GM18951 (cell line): Measurements from ENCODE around the gene HOXA9.

Experiments
- POLR2A ChIP-seq: IDR thresholded peaks from 4 replicates; pipeline ENCODE4 v1.6.1; 2011; ENCODE audit warnings: mild to moderate bottlenecking; ENCODE audit not compliant: insufficient read length, insufficient read depth; ENCODE audit errors: extremely low read depth
- in situ Hi-C: fragments of 300-500 bp; cut with MboI; formaldehyde crosslinking; loops from one replicate; pipeline ENCODE4 v1.12.0; 2022; ENCODE audit warnings: low sequenced_read_pairs, mixed read lengths, inconsistent platforms; ENCODE audit not compliant: unreplicated experiment

Gene HOXA9

GRCh38 chr7:27189997-27190748 is 24.8 kb upstream of the HOXA9 start:
- in situ Hi-C loops = loop anchor here (10.0 kb wide), 1 partner anchor 55 kb away; the partner anchor contains the start of gene EVX1

GRCh38 chr7:27189295-27189996 is 24.1 kb upstream of the HOXA9 start:
- in situ Hi-C loops = no loop called here
- TF ChIP-seq POLR2A = no peak

More at GRCh38 chr7:27189997-27190748, 24.8 kb upstream of the HOXA9 start:
- no peak for TF ChIP-seq POLR2A

- in situ Hi-C loops = no loop called here
- no peak for TF ChIP-seq POLR2A
These were observed 23.3 kb upstream of the HOXA9 start for GRCh38 chr7:27188386-27189294.

DNA sequence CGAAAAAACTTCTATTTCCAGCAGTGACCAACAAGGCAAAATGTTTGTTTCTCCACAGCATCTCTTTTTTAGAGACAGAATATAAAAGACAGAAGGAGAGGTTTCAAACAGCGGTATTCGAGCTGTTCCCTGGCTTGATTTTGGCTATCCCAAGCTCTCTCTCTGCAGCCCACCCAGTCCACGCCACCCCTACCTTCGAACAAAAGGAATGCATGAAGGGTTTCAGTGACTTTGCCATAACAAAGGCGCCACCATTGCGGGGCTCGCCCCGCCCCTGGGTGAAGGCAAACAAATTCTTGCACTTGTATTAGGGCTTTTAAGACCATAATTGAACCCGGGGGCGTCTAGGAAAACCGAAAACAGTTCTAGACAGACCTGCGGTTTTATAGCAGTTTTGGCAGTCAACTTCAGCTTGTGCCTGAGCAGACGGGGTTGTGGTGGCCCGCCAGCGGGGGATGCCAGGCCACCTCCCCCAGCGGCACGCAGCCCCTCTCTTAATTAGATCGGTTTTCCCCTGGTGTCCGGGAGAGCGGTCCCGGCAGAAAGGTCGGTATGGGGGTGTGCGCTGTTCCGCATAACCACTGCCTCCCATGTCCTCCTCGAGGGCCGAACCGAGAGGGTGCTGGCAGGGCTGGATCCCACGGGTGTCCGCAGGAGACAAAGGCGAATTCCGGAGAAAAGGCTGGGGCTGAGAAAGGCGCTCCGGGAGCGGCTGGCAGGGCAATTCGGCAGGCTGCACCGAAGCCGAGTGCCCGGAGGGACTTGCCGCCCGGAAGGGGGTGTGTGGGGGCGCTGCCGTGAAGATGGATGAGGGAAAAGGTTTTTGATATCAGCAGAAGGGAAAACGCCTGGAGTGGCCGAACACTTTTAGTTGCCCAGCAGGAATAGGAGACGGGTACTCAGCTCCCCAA is 22.4 kb upstream of the HOXA9 start:
- in situ Hi-C loops = no loop called here

GRCh38 chr7:27186668-27187474 is 21.5 kb upstream of the HOXA9 start:
- in situ Hi-C loops = no loop called here
- no peak for TF ChIP-seq POLR2A

More for the DNA sequence above, 22.4 kb upstream of the HOXA9 start:
- no peak for TF ChIP-seq POLR2A

GRCh38 chr7:27185854-27186667 is 20.7 kb upstream of the HOXA9 start:
- in situ Hi-C loops = no loop called here
- TF ChIP-seq POLR2A = no peak

DNA sequence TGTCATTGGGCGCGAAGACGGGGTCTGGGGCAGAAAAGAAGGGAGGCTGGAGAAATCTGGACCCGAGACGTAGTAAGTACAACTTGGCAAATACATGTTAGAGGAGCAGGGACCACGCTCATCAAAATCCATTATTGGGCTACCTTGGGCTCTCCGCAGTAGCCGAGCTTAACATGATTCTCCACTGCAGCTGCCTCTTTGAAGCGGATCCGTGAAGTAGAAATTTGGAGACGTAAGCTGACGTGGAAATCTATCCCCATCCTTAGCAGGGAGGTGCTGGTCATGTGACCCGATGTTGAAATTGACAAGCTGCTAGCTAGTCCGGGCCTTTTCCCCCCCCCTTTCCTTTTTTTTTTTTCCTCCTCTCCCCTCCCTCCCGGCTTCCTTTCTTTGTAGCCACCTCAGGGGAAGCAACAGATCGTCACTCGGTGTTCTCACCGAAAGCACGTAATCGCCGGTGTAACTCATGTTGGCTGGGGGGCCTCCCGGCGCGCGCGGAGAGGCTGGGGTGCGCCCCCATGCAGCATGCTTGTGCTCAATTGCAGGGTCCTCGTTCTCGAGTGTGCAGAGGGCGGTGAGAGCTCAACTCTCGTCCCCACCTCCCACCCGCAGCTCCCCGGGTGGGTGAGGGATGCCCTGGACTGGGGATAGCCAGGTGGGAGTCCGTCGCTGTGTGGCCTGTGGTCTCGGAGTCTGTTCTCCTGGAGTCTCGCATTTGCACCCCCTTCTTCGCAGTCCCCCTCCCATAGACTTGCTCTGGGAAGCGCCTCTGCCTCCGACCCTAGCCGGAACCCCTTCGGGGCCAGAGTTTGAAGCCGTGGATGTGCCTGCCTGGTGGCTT is 19.9 kb upstream of the HOXA9 start, which contains the start of gene HOXA11:
Gene HOXA11 (minus strand): TSS at position 220 of the 841 bp plus-strand sequence. CDS start 88 bp downstream, at position 132.
- TF ChIP-seq POLR2A = no peak
- in situ Hi-C loops = no loop called here

DNA sequence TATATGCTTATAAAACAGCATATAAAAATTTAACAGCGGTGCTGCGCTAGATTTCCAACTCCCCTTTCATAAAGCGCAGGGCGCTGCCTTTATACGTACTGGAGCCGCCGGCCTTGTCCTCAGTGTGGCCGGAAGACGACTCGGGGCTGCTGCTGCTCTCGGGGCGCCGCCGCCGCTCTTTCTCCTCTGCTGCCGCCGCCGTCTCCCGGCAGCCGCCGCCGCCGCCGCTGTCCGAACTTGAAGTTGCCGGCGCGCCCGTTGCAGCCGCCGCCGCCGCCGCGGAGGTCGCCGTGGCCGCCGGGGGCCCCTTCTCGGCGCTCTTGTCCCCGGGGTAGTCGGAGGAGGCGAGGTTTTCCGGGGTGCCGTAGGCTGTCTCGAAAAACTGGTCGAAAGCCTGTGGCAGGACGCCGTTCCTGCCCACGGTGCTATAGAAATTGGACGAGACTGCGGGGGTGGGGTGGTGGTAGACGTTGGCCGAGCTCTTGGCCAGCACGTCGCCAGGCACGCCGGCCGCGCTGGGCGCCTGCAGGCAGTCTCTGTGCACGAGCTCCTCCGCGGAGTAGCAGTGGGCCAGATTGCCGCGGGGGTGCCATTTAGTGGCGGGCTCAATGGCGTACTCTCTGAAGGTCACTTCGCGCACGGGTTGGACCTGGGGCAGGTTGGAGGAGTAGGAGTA is 19.1 kb upstream of the HOXA9 start:
- TF ChIP-seq POLR2A = no peak
- in situ Hi-C loops = no loop called here

DNA sequence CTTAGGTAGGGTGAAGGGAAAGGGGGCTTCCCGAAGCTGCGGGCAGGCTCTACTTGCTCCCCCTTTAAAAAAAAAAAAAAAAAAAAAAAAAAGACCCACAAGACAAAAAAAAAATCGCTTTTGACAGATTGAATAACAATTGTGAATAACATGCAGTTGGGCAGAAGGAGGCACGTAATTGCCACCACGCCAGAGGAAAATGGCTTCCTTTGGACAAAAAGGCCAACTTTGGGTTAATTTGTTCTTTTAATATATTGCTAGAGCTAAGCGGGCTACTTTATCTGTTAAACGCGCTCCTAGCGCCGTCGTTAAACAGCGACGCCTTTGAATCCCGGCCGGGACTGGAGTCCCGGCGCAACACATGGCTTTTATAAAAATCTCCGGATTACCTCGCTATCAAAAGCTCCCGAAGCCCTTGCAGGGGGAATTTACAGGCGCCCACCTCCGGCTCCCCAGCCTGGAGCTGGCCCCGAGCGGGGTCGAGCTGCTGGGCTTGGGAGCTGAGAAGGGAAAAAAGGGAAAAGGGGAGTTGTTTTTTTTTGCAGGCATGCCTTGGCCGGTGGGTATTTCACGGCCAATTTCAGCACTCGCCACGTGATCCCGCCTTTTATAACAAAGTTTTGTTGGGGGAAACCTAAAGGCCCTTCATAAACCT is 18.5 kb upstream of the HOXA9 start:
- TF ChIP-seq POLR2A = no peak
- in situ Hi-C loops = no loop called here
